Mucosa of rectum (tissue), 2 donors: ENCODE measurements around the gene SFMBT1.

Experiments used
- H3K27ac ChIP-seq, 2 donors: one replicate each; pipeline ENCODE4 v1.7.0; 2013; ENCODE audit warnings: inconsistent platforms in 2 of 2, low read depth in 2 of 2, low read length in 2 of 2
- H3K27me3 ChIP-seq, 2 donors: one replicate each; pipeline ENCODE4 v1.7.0; 2013; ENCODE audit warnings: low read length in 2 of 2; ENCODE audit not compliant: control insufficient read depth in 2 of 2, insufficient read depth in 2 of 2
- H3K36me3 ChIP-seq, 2 donors: one replicate each; pipeline ENCODE4 v1.7.0; 2013; ENCODE audit warnings: low read length in 2 of 2; ENCODE audit not compliant: control insufficient read depth in 2 of 2, insufficient read depth in 2 of 2
- H3K4me1 ChIP-seq, 2 donors: one replicate each; pipeline ENCODE4 v1.7.0; 2013; ENCODE audit warnings: low read length in 2 of 2, mild to moderate bottlenecking in 1 of 2; ENCODE audit not compliant: control insufficient read depth in 2 of 2, insufficient read depth in 2 of 2
- H3K4me3 ChIP-seq, 2 donors: one replicate each; pipeline ENCODE4 v1.7.0; 2013; ENCODE audit warnings: low read length in 2 of 2
- H3K9ac ChIP-seq, 2 donors: one replicate each; pipeline ENCODE4 v1.7.0; 2013; ENCODE audit warnings: low read length in 2 of 2, low read depth in 1 of 2, mild to moderate bottlenecking in 1 of 2
- H3K9me3 ChIP-seq, 2 donors: one replicate each; pipeline ENCODE4 v1.7.0; 2013; ENCODE audit warnings: low read length in 2 of 2; ENCODE audit not compliant: control insufficient read depth in 2 of 2
- donor health status: healthy.
- donor health status: Normal muscosa, but diverticular disease.

The SFMBT1 gene

GRCh38 chr3:53024315-53024714 is 21.6 kb downstream of the SFMBT1 start:
- H3K4me1 ChIP-seq, result no peaks in the 10 kb centered on the region
- no peaks in the 10 kb centered on the region for H3K36me3 ChIP-seq
- H3K9me3 ChIP-seq, result no peaks in the 10 kb centered on the region
- no peak overlapping the region for H3K4me3 ChIP-seq
- no peaks in the 10 kb centered on the region for H3K27me3 ChIP-seq
- H3K9ac ChIP-seq, result no peak overlapping the region
- no peak overlapping the region for H3K27ac ChIP-seq

- no peak overlapping the region for H3K4me3 ChIP-seq
- no peaks in the 10 kb centered on the region for H3K9me3 ChIP-seq
- no peaks in the 10 kb centered on the region for H3K36me3 ChIP-seq
- H3K27me3 ChIP-seq, result no peaks in the 10 kb centered on the region
- H3K4me1 ChIP-seq, result no peaks in the 10 kb centered on the region
- no peak overlapping the region for H3K9ac ChIP-seq
- H3K27ac ChIP-seq, result no peak overlapping the region
These were observed 22.6 kb downstream of the SFMBT1 start for GRCh38 chr3:53023072-53023823.

GRCh38 chr3:53022647-53023046 is 23.2 kb downstream of the SFMBT1 start:
- Histone ChIP-seq H3K27ac (no peak overlapping the region), H3K4me1 (no peaks in the 10 kb centered on the region), H3K4me3 (no peak overlapping the region), H3K9me3 (no peaks in the 10 kb centered on the region), H3K9ac (no peak overlapping the region), H3K36me3 (no peaks in the 10 kb centered on the region), H3K27me3 (no peaks in the 10 kb centered on the region)

GRCh38 chr3:53016236-53016635 is 29.6 kb downstream of the SFMBT1 start:
- Histone ChIP-seq H3K27ac (no peak overlapping the region), H3K9ac (no peak overlapping the region), H3K4me1 (no peaks in the 10 kb centered on the region), H3K36me3 (no peaks in the 10 kb centered on the region), H3K4me3 (no peak overlapping the region), H3K27me3 (no peaks in the 10 kb centered on the region), H3K9me3 (no peaks in the 10 kb centered on the region)

GRCh38 chr3:53011324-53011723 is 34.5 kb downstream of the SFMBT1 start:
- H3K27ac ChIP-seq, result no peak overlapping the region
- H3K9me3 ChIP-seq, result no peaks in the 10 kb centered on the region
- H3K27me3 ChIP-seq, result no peaks in the 10 kb centered on the region
- H3K4me1 ChIP-seq, result peaks cover 2 to 3% of the 10 kb centered on the region in 2 donors
- no peak overlapping the region for H3K4me3 ChIP-seq
- no peaks in the 10 kb centered on the region for H3K36me3 ChIP-seq
- no peak overlapping the region for H3K9ac ChIP-seq

GRCh38 chr3:53009826-53010539 is 35.9 kb downstream of the SFMBT1 start:
- Histone ChIP-seq H3K4me1 (peaks cover 2 to 7% of the 10 kb centered on the region in 2 donors), H3K4me3 (no peak overlapping the region), H3K27me3 (no peaks in the 10 kb centered on the region), H3K27ac (no peak overlapping the region), H3K36me3 (no peaks in the 10 kb centered on the region), H3K9ac (no peak overlapping the region), H3K9me3 (no peaks in the 10 kb centered on the region)

- Histone ChIP-seq H3K9me3 (no peaks in the 10 kb centered on the region), H3K9ac (no peak overlapping the region), H3K4me3 (no peak overlapping the region), H3K36me3 (no peaks in the 10 kb centered on the region), H3K27ac (no peak overlapping the region), H3K4me1 (peaks cover 2 to 7% of the 10 kb centered on the region in 2 donors), H3K27me3 (no peaks in the 10 kb centered on the region)
These were observed 36.9 kb downstream of the SFMBT1 start for GRCh38 chr3:53008932-53009331.

GRCh38 chr3:53005854-53006513 is 39.9 kb downstream of the SFMBT1 start:
- peaks cover 0 to 7% of the 10 kb centered on the region in 2 donors for H3K4me1 ChIP-seq
- H3K27me3 ChIP-seq, result no peaks in the 10 kb centered on the region
- no peaks in the 10 kb centered on the region for H3K9me3 ChIP-seq
- no peaks in the 10 kb centered on the region for H3K36me3 ChIP-seq
- no peak overlapping the region for H3K4me3 ChIP-seq
- H3K27ac ChIP-seq, result peak overlapping the region in 1 of 2 donors; percentile 10
- H3K9ac ChIP-seq, result no peak overlapping the region

GRCh38 chr3:53005338-53005737 is 40.5 kb downstream of the SFMBT1 start:
- H3K9ac ChIP-seq, result no peak overlapping the region
- H3K4me3 ChIP-seq, result no peak overlapping the region
- no peaks in the 10 kb centered on the region for H3K36me3 ChIP-seq

GRCh38 chr3:53003320-53003719 is 42.6 kb downstream of the SFMBT1 start:
- Histone ChIP-seq H3K9ac (no peak overlapping the region), H3K9me3 (no peaks in the 10 kb centered on the region), H3K27ac (no peak overlapping the region), H3K27me3 (no peaks in the 10 kb centered on the region), H3K4me3 (no peak overlapping the region), H3K36me3 (no peaks in the 10 kb centered on the region), H3K4me1 (peaks cover 0 to 4% of the 10 kb centered on the region in 2 donors)

More at GRCh38 chr3:53005338-53005737, 40.5 kb downstream of the SFMBT1 start:
- H3K4me1 ChIP-seq, result peaks cover 0 to 7% of the 10 kb centered on the region in 2 donors
- H3K27me3 ChIP-seq, result no peaks in the 10 kb centered on the region
- H3K27ac ChIP-seq, result no peak overlapping the region
- no peaks in the 10 kb centered on the region for H3K9me3 ChIP-seq
